ENCODE results near the gene ELOVL6. TPM values are rescaled to one million over a fixed set of nuclear protein-coding genes. Genes with fewer than 3 reads are reported as not detected.
"Not testable (repeated sequence)": the region's sequence is repeated elsewhere in the genome, so short reads cannot be mapped to it uniquely, and the experiment has no call there.

ELOVL6 gene
- total RNA-seq, 1 experiment from 2014 or later: 23.5 TPM

DNA sequence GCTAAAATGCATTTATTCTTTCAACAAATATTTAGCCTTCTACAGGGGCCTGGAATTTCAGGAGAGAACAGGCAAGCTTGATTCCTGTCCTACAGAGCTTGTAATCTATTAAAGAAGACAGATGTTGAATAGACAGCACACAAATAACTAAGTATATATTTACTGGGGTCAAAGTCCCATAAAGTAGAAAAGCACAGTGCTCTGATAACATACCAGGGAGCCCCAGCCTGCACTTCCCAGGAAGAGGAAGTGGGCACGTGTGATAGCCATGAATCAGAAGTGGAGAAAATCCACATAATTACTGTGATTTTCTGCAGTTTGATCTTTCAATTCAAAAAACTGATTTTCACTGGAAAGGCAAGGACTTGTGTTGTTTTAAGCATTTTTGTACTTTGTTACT lies 156.7 kb downstream of the ELOVL6 start:
- Mint-ChIP-seq H3K27me3 (ENCODE audit: insufficient read depth, unreplicated experiment) (no peaks in the 10 kb centered on the region), H3K27ac (ENCODE audit: low read depth, unreplicated experiment) (no peak overlapping the region), H3K4me1 (ENCODE audit: insufficient read depth, unreplicated experiment) (peaks cover 7% of the 10 kb centered on the region), H3K9me3 (ENCODE audit: unreplicated experiment) (no peaks in the 10 kb centered on the region), H3K4me3 (ENCODE audit: unreplicated experiment) (no peak overlapping the region), H3K36me3 (ENCODE audit: insufficient read depth, unreplicated experiment) (peaks cover 10% of the 10 kb centered on the region)
- no TSS peak for BruUV-seq (replicated peaks)
- DNase-seq (ENCODE audit: unreplicated experiment): no peak
- intact Hi-C loops (cut with micrococcal nuclease): no loop called here
- ChIA-PET CTCF (interaction anchor here (0.6 kb wide), 1 partner anchor 267 kb away, joined by 4 read pairs; no protein-coding TSS in a partner anchor), POLR2A (no interaction called here)
- TF ChIP-seq CTCF (IDR thresholded peaks at IDR 0.05; ENCODE audit: unreplicated experiment): no peak

GRCh38 chr4:110039164-110039563 lies 159.3 kb downstream of the ELOVL6 start:
- H3K4me1 Mint-ChIP-seq (ENCODE audit: insufficient read depth, unreplicated experiment); H3K36me3 Mint-ChIP-seq (ENCODE audit: insufficient read depth, unreplicated experiment); H3K27ac Mint-ChIP-seq (ENCODE audit: low read depth, unreplicated experiment); H3K27me3 Mint-ChIP-seq (ENCODE audit: insufficient read depth, unreplicated experiment); BruUV-seq (replicated peaks); H3K9me3 Mint-ChIP-seq (ENCODE audit: unreplicated experiment); intact Hi-C loops (cut with micrococcal nuclease); DNase-seq (ENCODE audit: unreplicated experiment); H3K4me3 Mint-ChIP-seq (ENCODE audit: unreplicated experiment): not testable (repeated sequence)
- ChIA-PET POLR2A (interaction anchor here (1.7 kb wide), 1 partner anchor 159 kb away, joined by 8 read pairs; the partner anchor contains the start of gene ELOVL6), CTCF (interaction anchor here (4.5 kb wide), 1 partner anchor 10 kb away, joined by 47 read pairs; no protein-coding TSS in a partner anchor)

- POLR2A ChIA-PET: no interaction called here
- Mint-ChIP-seq H3K4me3 (ENCODE audit: unreplicated experiment) (no peak overlapping the region), H3K27me3 (ENCODE audit: insufficient read depth, unreplicated experiment) (no peaks in the 10 kb centered on the region), H3K36me3 (ENCODE audit: insufficient read depth, unreplicated experiment) (no peaks in the 10 kb centered on the region), H3K4me1 (ENCODE audit: insufficient read depth, unreplicated experiment) (no peaks in the 10 kb centered on the region), H3K9me3 (ENCODE audit: unreplicated experiment) (no peaks in the 10 kb centered on the region), H3K27ac (ENCODE audit: low read depth, unreplicated experiment) (no peak overlapping the region)
- no peak for DNase-seq (ENCODE audit: unreplicated experiment)
- intact Hi-C loops (cut with micrococcal nuclease): no loop called here
- CTCF ChIA-PET: interaction anchor here (0.6 to 1.9 kb wide), 3 partner anchors 16 to 210 kb away, joined by 3 to 10 read pairs (median 4); no protein-coding TSS in a partner anchor
- no peak for TF ChIP-seq CTCF (IDR thresholded peaks at IDR 0.05; ENCODE audit: unreplicated experiment)
- no TSS peak for BruUV-seq (replicated peaks)
Observed at GRCh38 chr4:110034026-110034393, 164.4 kb downstream of the ELOVL6 start.

DNA sequence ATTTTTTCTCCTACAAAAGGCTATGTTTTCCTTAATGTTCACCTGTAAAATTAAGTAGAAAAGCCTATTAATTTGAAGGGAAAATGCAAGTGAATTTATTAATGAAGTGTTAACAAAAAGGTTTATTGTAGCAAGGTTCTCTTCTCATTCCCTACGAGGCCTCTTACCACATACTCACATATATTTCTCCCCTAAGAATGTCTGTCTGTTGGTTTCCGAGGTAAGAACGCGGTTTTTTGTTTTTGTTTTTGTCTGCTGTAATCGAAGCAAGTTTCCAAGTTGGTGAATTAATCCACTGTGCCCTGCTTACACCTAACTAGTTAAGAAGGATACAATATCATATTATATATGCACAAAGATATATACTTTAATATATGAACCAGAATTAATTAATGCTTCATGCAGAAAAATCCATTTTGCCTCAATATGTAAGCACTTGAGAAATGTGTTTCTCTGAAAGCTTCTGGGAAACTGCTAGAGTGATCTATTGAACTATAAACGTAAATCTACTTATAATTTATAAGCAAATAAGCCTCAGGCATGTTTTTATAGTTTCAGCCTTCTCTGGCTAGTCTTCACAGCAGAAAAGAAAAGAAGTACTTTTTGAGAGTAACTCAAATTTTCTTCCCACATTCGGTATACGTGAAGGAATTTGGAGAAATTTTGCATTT lies 164.9 kb downstream of the ELOVL6 start:
- no TSS peak for BruUV-seq (replicated peaks)
- no peak overlapping the region for H3K27ac Mint-ChIP-seq (ENCODE audit: low read depth, unreplicated experiment)

More for the DNA sequence above, 164.9 kb downstream of the ELOVL6 start:
- intact Hi-C loops (cut with micrococcal nuclease): no loop called here
- ChIA-PET POLR2A (no interaction called here), CTCF (interaction anchor here (0.6 to 1.9 kb wide), 4 partner anchors 10 to 210 kb away, joined by 3 to 10 read pairs (median 4); no protein-coding TSS in a partner anchor)
- TF ChIP-seq CTCF (IDR thresholded peaks at IDR 0.05; ENCODE audit: unreplicated experiment): no peak
- H3K4me3 Mint-ChIP-seq (ENCODE audit: unreplicated experiment): no peak overlapping the region
- no peaks in the 10 kb centered on the region for H3K36me3 Mint-ChIP-seq (ENCODE audit: insufficient read depth, unreplicated experiment)
- no peaks in the 10 kb centered on the region for H3K9me3 Mint-ChIP-seq (ENCODE audit: unreplicated experiment)
- H3K4me1 Mint-ChIP-seq (ENCODE audit: insufficient read depth, unreplicated experiment): no peaks in the 10 kb centered on the region
- no peaks in the 10 kb centered on the region for H3K27me3 Mint-ChIP-seq (ENCODE audit: insufficient read depth, unreplicated experiment)
- DNase-seq (ENCODE audit: unreplicated experiment): no peak

Measured in MCF 10A (cell line).